ENCODE results near the gene SELL.

SELL gene

DNA sequence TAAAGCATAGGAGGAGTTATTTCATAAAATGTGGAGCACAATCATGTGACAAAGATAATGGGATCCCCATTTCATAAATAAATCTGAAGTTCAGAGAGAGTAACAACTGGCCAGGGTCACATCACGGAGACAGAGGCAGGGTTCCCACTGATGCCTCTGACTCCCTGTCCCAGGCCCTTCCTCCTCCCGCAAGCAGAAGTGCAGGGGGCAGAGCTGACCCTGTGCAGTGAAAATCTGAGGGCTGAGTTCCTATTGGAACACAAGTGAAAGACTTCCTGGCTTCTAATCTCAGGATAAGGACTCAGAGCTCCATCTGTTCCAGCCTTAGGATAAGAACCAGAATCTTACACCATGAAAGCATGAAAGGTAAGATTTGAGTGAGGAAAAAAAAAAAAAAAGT is 22.0 kb downstream of the SELL start:
- TF ChIP-seq, protein P1, sequence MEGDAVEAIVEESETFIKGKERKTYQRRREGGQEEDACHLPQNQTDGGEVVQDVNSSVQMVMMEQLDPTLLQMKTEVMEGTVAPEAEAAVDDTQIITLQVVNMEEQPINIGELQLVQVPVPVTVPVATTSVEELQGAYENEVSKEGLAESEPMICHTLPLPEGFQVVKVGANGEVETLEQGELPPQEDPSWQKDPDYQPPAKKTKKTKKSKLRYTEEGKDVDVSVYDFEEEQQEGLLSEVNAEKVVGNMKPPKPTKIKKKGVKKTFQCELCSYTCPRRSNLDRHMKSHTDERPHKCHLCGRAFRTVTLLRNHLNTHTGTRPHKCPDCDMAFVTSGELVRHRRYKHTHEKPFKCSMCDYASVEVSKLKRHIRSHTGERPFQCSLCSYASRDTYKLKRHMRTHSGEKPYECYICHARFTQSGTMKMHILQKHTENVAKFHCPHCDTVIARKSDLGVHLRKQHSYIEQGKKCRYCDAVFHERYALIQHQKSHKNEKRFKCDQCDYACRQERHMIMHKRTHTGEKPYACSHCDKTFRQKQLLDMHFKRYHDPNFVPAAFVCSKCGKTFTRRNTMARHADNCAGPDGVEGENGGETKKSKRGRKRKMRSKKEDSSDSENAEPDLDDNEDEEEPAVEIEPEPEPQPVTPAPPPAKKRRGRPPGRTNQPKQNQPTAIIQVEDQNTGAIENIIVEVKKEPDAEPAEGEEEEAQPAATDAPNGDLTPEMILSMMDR (IDR thresholded peaks at IDR 0.05) = no peak

- TF ChIP-seq, protein P1 (IDR thresholded peaks at IDR 0.05) = no peak
Observed at GRCh38 chr1:169683661-169684060, 27.8 kb downstream of the SELL start.

GRCh38 chr1:169682071-169682470 is 29.3 kb downstream of the SELL start:
- TF ChIP-seq, protein P1 (IDR thresholded peaks at IDR 0.05) = no peak

DNA sequence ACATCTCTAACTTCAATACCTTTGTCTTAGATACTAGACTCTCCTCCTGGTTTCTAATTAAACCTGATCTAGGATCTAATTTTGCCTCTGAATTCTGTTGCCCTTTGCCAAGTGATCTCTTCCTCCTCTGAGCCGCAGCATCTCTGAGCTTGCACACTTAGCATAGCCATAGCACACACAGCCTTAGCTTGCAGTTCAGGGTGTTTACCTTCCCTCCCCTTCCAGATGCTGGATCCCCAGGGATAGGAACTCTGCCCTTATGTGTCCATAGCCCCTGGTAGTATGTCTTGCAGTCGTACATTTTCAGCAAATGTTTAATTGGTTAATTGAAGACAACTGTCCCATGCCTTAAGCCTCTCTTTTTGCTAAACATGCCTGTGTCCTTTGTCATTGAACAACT is 30.3 kb downstream of the SELL start:
- TF ChIP-seq, protein P1 (IDR thresholded peaks at IDR 0.05) = no peak

GRCh38 chr1:169680377-169681019 is 30.9 kb downstream of the SELL start:
- TF ChIP-seq, protein P1 (IDR thresholded peaks at IDR 0.05) = no peak

DNA sequence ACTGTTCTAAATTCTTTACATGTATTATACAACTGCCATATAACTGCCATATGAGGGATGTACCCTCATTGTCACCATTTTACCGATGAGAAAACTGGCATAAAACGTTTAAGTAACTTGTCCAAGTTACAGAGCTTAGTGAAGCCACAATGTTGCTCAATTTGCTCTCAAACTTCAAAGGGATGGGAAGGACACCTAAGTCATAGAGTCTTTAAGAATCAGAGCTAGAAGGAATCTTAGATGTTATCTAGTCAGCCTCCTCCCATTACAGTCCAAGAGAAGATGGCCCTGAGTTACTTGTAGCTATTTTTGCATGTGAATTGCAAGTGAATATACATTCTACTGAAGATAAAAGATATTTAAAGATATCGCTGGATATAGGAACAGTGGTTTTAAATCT is 31.7 kb downstream of the SELL start:
- TF ChIP-seq, protein P1 (IDR thresholded peaks at IDR 0.05) = no peak

DNA sequence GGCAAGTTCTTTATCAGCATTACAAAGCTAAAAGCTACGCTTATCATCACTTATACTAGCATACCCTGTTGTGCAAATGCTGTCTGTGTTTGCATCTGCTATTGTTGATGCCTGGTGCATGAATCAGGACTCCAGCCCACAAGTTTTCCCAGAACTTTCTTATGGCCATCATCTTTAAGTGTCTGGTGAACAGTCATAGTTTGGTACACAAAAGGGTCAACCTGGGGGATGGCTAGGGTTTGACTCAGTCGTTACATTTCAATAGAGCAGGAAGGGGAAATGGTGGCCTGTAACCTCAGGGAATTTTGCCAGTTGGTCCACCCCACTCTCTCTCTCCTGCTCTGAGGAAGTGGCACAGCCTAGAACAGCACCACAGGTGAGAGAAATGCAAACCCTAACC is 35.4 kb downstream of the SELL start:
- TF ChIP-seq, protein P1 (IDR thresholded peaks at IDR 0.05) = no peak

DNA sequence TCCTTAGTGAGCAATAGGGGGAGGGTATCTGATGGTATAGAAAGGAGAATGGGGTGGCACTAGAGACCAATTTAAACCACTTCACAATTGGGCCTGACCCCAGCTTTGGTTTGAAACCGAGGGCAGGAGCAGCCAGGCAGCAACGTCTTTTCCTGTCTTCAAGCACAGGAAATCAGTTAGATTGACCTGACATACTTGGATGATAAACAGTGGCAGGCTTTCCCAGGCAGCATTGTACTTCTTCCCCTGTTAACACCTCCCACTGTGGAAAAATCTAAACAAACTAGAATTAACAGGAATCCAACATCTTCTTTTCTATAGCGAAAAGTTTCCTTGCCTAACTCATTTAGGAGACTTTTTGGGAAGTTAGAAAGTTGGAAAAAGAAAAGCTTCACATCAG is 40.6 kb downstream of the SELL start:
- TF ChIP-seq, protein P1 (IDR thresholded peaks at IDR 0.05) = no peak
